Lung (tissue), 12 donors: ENCODE results near the gene SFXN2. TPM values are rescaled to one million over a fixed set of nuclear protein-coding genes. Genes with fewer than 3 reads are reported as not detected.
A peak's percentile ranks its signal among the peaks of the same experiment; 100 is the strongest.

ENCODE experiments used
- ATAC-seq: fragments of 200-7000 bp; cut with Tn5 transposase; one replicate; pipeline ENCODE4 v1.9.1; 2020; ENCODE audit warnings: moderate number of reproducible peaks; ENCODE audit not compliant: insufficient read depth, low FRiP score
- DNase-seq, 3 donors: peaks; one replicate each; pipeline ENCODE4 v3.0.0-alpha.2; 2013 to 2017
- H3K27ac ChIP-seq, 2 donors: one replicate each; pipeline ENCODE4 v1.5.1; 2013; ENCODE audit warnings: mild to moderate bottlenecking in 2 of 2, moderate library complexity in 2 of 2, control low read depth in 1 of 2, inconsistent platforms in 1 of 2, low read depth in 1 of 2, low read length in 1 of 2
- H3K27me3 ChIP-seq, 3 donors: one replicate each; pipeline ENCODE4 v1.5.1; 2013; ENCODE audit warnings: low read length in 2 of 3; ENCODE audit not compliant: control insufficient read depth in 3 of 3, insufficient read depth in 3 of 3
- H3K36me3 ChIP-seq, 4 donors: one replicate each; pipeline ENCODE4 v1.5.1; 2013; ENCODE audit warnings: low read length in 4 of 4, mild to moderate bottlenecking in 1 of 4, moderate library complexity in 1 of 4; ENCODE audit not compliant: control insufficient read depth in 4 of 4, insufficient read depth in 4 of 4
- H3K4me1 ChIP-seq, 5 donors: one replicate each; pipeline ENCODE4 v1.5.1; 2013; ENCODE audit warnings: low read length in 5 of 5, mild to moderate bottlenecking in 2 of 5, moderate library complexity in 1 of 5; ENCODE audit not compliant: control insufficient read depth in 5 of 5, insufficient read depth in 5 of 5
- H3K4me3 ChIP-seq: one replicate; pipeline ENCODE4 v1.5.1; 2013; ENCODE audit warnings: mild to moderate bottlenecking, control low read depth, moderate library complexity
- H3K9ac ChIP-seq, 2 donors: one replicate each; pipeline ENCODE4 v1.5.1; 2013; ENCODE audit warnings: low read length in 2 of 2, control low read depth in 1 of 2; ENCODE audit not compliant: insufficient read depth in 1 of 2
- H3K9me3 ChIP-seq, 4 donors: one replicate each; pipeline ENCODE4 v1.5.1; 2013; ENCODE audit warnings: low read length in 3 of 4, mild to moderate bottlenecking in 1 of 4, moderate library complexity in 1 of 4; ENCODE audit not compliant: control insufficient read depth in 4 of 4, insufficient read depth in 3 of 4
- CTCF ChIP-seq: IDR thresholded peaks from 2 replicates; pipeline ENCODE4 v1.5.1; 2012; ENCODE audit warnings: mild to moderate bottlenecking; ENCODE audit errors: control extremely low read depth, extremely low read depth
- WGBS, 2 donors: extraction: QIAGEN DNeasy Blood & Tissue Kit; methylation state at CpG; one replicate each; pipeline ENCODE4 v1.1.7; 2013; 5-methylcytosine and 5-hydroxymethylcytosine counted together
- polyA plus RNA-seq, 2 donors: library from polyadenylated mRNA; stranded (reverse); fragments of 200-250 nt; gene quantifications; one replicate each; pipeline ENCODE4 v1.2.1, GENCODE V29; 2013
- total RNA-seq, 2 donors: library from RNA; depleted of rRNA in 1 of 2; stranded (reverse); fragments of >200 nt in 1 of 2; gene quantifications; one replicate each; pipeline ENCODE4 v1.2.1, GENCODE V29; 2014 to 2021
- donor health status: control.
- donor health status: control.
- donor health status: Bipolar disorder and iron deficiency.
- donor health status: healthy.
- donor health status: DM: yes; HTN: yes; CAD: no.

Gene SFXN2
- total and polyA plus RNA-seq, 4 donors = 10.8 to 27.0 (median 14.0) TPM

DNA sequence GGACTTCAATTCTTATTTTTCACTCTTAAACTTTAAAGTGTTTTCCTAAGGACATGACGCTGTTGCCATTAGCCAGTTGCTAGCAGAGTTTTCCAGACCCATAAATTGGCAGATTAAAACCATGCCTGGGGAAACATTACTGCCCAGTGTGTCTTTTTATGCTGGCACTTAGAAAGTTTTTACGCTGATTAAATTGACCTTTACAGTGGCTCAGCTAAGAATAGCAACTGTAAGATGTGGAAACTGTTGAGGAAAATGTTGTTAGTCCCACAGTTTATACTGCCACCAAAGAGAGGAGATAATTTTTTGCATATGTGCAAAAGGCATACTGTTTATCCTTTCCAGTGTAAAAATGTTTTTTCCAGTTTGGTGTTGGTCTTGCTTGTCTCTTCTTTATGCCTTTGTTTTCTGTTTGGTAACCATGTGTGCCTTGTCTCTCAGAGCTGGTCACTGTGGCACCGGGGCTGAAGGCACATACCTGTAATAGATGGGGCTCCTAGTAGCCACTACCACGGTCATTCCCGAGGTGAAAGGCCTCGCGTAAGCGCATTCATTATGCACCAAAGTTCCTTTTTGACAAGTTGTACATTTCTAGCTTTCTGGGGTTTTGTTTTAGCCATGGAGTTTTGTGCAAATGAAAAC is 77.4 kb downstream of the SFXN2 start:
- no peak for TF ChIP-seq CTCF
- Histone ChIP-seq H3K4me3 (no peak overlapping the region), H3K4me1 (peaks cover 12 to 22% (median 14%) of the 10 kb centered on the region in 5 donors), H3K27me3 (no peaks in the 10 kb centered on the region), H3K36me3 (peaks cover 0 to 4% (median 2%) of the 10 kb centered on the region in 4 donors), H3K9me3 (no peaks in the 10 kb centered on the region), H3K9ac (no peak overlapping the region), H3K27ac (peak overlapping the region in 1 of 2 donors; percentile 80)
- DNase-seq (no peak), ATAC-seq (no peak)
- WGBS, 2 donors = 86 to 89% methylated on average over 8 of the region's 8 CpGs

Other genes with a start within 250 kb of the SFXN2 start
- gene ACTR1A, start 211.9 kb upstream of the SFXN2 start, total RNA-seq = 10 to 100 TPM; 88.9 to 96.0 TPM
- gene ACTR1A, start 211.9 kb upstream of the SFXN2 start, polyA plus RNA-seq = 10 to 100 TPM; 72.0 to 79.7 TPM
- gene SUFU, start 210.7 kb upstream of the SFXN2 start, total RNA-seq = 10 to 100 TPM; 14.0 to 14.8 TPM
- 1 to 10 TPM; 3.5 to 5.6 TPM for gene SUFU, start 210.7 kb upstream of the SFXN2 start, polyA plus RNA-seq
- gene TRIM8, start 70.2 kb upstream of the SFXN2 start, total RNA-seq = 100 to 1,000 TPM; 136 to 173 TPM
- gene TRIM8, start 70.2 kb upstream of the SFXN2 start, polyA plus RNA-seq = 100 to 1,000 TPM in 1 of 2 donors, 10 to 100 TPM in 1; 81.5 to 104 TPM
- 10 to 100 TPM in 1 of 2 donors, 1 to 10 TPM in 1; 9.9 to 12.2 TPM for gene ARL3, start 239 bp upstream of the SFXN2 start, total RNA-seq
- 1 to 10 TPM; 6.7 to 9.6 TPM for gene ARL3, start 239 bp upstream of the SFXN2 start, polyA plus RNA-seq
- gene WBP1L, start 29.3 kb downstream of the SFXN2 start, total RNA-seq = 10 to 100 TPM; 42.7 to 47.6 TPM
- 10 to 100 TPM; 19.1 to 52.3 TPM for gene WBP1L, start 29.3 kb downstream of the SFXN2 start, polyA plus RNA-seq
- gene CYP17A1, start 122.8 kb downstream of the SFXN2 start, total RNA-seq = 1 to 10 TPM; 2.1 to 3.7 TPM
- 1 to 10 TPM in 1 of 2 donors, under 1 TPM in 1; 0.39 to 1.2 TPM for gene CYP17A1, start 122.8 kb downstream of the SFXN2 start, polyA plus RNA-seq
- gene BORCS7, start 139.6 kb downstream of the SFXN2 start, total RNA-seq = 10 to 100 TPM; 17.6 to 37.1 TPM
- gene BORCS7, start 139.6 kb downstream of the SFXN2 start, polyA plus RNA-seq = 10 to 100 TPM; 20.0 to 31.2 TPM
- gene AS3MT, start 154.8 kb downstream of the SFXN2 start, total RNA-seq = 1 to 10 TPM in 1 of 2 donors, under 1 TPM in 1; 0.86 to 5.8 TPM
- gene AS3MT, start 154.8 kb downstream of the SFXN2 start, polyA plus RNA-seq = 1 to 10 TPM; 1.9 to 3.8 TPM
- gene CNNM2, start 203.7 kb downstream of the SFXN2 start, total RNA-seq = 10 to 100 TPM; 10.1 to 18.3 TPM
- gene CNNM2, start 203.7 kb downstream of the SFXN2 start, polyA plus RNA-seq = 1 to 10 TPM; 3.0 to 5.4 TPM